Iris pigment epithelial cell (primary cell): ENCODE data around the gene TERT.
"Not testable (repeated sequence)": the region's sequence is repeated elsewhere in the genome, so short reads cannot be mapped to it uniquely, and the experiment has no call there.

Source experiments
- DNase-seq: peaks from one replicate; pipeline ENCODE4 v3.0.0-alpha.2; 2011; ENCODE audit warnings: low read depth

Gene TERT

DNA sequence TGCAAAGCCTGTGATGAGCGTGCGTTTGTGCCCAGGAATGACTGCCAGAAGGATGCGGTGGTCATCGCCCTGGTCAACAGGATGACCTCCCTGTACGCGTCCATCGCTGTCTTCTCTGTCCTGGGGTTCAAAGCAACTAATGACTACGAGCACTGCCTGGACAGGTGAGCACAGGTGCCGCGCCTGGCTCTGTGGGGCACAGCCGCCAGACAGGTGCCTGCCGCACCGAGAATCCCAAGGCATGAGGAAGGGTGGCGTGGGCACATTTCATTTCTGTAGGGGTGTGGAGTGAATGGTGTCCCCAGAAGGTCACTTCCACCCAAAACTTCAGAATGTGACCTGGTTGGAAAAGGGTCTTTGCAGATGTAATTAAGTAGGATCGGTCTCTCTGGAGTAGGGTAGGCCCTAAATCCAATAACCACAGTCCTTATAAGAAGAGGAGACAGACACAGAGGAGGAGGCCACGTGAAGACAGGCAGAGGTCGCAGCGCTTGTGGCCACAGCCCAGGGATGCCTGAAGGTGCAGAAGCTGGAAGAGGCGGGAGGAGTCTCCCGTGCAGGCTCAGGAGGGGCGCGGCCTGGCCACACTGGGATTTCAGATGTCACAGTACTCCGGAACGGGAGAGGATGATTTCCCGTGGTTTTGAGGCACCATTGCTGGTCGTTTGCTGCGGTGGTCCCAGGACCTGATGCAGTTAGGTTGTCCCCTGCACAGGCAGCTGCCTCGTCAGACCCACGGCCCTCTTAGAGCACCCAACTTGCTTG, 54.2 kb downstream of the TERT start:
- DNase-seq = no peak

DNA sequence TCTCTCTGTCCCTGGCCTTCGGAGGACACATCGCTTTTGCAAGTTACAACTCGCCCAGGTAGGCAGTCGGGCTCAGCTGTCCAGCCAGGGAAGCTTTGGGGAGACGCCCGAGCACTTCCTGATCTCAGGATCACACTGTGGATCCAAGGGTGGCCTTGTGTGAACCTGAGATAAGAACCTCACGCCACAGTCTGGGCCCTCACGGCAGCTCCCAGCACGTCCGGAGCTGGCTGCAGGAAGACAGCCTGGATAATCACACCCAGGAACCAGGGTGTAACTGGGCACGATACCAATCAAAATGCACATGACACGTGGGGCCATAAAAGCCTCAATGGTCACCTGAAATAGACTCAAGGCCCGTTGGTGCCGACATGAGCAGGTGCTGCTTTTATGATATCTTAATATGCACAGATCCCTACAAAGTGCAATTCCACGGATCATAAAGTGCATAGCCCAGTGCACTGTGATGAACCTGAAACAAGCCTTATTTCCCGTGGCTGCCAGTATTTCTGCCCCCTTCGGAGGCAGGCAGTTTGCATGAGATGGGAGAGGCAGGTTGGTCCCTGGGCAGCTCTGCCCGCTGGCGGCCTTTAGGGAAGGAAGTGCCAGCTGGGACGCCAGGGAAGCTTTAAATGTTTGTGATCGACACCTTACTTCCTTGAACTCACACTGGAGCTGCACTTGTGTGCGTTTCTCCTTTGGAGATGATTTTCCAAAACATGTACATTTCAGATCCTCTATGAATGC, 55.2 kb downstream of the TERT start:
- no peak for DNase-seq

DNA sequence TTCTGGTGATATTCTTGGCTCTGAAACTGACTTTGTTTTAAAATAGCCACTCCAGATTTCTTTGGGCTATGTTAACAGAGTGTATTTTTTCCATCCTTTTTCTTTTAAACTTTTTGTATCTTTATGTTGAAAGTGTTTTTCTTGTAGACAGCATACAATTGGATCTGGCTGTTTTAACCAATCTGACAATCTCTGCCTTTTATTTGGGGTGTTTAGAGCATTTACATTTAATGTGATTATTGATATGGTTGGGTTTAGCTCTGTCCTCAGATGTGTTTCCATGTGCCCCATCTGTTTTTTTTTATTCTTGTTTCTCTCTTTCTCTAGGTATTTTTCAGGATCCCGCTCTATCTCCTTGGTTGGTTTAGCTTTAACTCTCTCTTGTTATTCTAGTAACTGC, 59.0 kb downstream of the TERT start:
- DNase-seq = no peak

DNA sequence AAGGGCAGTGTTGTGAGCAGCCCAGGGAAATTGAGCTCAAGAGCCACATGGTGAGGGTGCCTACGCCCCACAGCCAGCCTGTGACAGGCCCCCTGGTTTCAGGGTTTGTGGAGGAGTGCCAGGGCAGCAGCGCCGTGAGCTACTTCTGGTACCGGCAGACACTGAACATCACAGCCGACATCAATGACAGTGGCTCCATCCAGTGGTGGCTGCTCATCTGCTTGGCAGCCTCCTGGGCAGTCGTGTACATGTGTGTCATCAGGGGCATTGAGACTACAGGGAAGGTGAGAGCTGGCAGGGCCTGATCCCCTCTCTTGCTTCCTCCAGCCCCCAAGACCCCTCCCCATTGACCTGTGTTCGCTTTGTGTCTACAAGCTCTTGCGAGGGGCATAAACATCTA, 59.5 kb downstream of the TERT start:
- DNase-seq = no peak

DNA sequence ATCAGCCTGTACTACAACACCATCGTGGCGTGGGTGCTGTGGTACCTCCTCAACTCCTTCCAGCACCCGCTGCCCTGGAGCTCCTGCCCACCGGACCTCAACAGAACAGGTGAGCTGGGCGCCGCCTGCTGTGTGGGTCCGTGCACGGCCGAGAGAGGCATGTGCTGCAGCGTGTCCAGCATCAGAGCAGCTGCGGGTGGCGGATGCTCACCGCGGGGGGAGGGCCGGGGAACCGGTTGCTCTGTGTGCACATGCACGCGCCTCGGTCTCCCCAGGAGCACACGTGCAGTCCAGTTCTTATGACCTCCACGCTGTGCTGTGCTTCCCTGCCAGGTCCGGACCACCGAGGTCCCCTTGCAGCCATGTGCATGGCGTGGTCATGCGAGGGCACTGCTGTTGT, 62.1 kb downstream of the TERT start:
- DNase-seq = no peak

DNA sequence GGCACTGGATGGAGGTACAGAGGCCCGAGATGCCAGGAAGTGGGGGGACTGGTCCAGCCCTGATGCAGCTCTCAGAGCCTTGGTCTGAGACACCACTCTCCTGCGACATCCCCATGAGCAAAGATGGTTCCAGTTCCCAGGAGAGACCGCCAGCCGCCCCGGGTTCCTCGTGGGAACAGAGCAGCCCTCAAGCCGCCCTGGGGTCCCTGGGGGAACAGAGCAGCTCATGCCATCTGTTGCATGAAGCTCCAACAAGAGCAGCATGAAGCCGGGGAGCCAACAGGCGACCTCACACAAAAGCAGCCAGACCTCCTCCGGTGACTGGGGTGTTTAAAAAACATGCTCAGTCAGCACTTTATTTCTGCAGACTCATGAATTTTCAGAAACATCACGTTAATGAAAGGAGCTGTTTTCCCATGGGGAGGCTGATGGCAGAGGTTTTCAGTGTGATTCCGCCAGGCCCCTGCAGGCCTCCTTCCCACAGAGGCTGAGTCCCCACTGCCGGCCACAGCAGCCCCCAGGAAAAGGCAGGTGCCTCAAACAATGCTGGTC, 63.4 kb downstream of the TERT start:
- no peak for DNase-seq

DNA sequence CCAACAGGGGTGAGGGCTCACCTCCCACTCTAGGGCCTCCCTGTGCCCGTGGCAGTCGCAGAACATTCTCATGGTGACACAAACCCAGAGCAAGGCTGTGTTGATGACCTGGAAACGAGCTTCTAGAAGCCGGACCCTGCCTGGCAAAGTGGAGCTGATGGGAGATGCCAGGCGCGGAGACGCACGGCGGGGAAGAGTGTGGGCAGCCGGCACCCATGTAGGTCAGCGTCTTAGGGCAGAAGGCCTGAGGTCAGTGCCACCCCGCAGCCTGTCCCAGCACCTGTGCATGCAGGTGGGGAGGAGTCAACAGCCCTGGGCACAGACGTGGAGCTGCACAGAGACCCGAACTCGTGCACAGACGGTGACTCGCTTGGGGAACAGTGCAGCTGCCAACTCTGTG, 64.3 kb downstream of the TERT start:
- DNase-seq = no peak

DNA sequence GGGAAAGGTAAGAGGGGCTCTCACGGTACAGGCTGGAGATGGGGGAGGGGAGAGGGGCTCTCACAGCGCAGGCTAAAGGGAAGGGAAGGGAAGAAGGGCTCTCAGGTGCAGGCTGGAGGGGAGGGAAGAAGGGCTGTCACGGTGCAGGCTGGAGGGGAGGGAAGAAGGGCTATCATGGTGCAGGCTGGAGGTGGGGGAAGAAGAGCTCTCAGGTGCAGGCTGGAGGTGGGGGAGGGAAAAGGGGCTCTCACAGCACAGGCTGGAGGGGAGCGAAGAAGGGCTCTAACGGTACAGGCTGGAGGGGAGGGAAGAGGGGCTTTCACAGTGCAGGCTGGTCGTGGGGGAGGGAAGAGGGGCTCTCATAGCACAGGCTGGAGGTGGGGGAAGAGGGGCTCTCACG, 65.0 kb downstream of the TERT start:
- no peak for DNase-seq

DNA sequence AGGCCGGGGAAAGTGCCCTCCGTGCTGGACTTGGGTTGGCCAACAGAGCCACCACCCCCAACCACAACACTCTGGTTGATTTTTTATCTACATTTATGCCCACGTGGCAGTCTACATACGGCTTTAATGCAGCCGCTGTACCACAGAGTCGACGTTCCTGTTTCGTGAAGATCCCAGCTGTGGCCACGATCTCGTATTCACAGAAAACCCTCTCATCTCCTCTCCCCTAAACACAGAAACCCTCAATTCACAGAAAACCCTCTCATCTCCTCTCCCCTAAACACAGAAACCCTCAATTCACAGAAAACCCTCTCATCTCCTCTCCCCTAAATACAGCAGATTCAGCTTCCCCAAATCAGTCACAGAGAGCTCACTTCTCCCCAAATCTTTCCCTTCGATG, 65.8 kb downstream of the TERT start:
- DNase-seq = not testable (repeated sequence)

DNA sequence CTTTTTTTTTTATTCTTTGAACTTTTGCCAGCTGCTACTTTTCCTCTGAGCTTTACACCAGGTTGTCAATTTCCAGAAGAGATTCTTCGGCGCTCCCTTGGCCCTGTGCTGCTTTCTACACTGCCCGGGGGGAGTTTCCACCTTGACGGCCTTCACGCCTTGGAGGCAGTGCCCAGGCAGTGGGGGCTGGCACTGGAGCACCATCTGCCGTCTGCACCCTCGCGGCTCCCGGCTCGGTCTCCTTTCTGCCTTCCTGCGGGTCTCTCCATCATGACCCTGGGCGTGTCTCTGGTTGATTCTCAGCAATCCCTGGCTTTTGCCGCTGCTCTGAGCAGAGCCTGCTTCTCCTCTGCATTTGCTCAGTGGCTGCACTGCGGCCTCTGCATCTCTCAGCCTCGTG, 66.7 kb downstream of the TERT start:
- DNase-seq = no peak

DNA sequence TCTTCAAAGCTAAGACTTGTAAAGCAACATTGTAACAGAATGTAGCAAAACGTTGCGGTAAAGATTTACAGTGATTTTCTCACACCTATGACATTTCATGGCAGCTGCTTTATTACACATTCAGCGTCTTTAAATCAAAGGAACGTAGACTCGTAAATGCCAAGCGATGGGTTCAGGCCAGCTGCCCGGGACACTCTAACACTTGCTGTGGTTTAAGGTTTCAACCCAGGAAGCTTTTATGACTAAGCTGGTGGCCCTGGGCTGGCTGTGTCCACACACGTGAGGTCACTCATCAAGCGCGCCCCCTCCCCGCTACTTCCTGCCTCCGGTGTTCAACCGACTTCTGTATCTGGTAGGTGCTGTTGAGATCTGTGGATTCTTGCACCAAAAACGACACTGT, 67.2 kb downstream of the TERT start:
- DNase-seq = no peak

DNA sequence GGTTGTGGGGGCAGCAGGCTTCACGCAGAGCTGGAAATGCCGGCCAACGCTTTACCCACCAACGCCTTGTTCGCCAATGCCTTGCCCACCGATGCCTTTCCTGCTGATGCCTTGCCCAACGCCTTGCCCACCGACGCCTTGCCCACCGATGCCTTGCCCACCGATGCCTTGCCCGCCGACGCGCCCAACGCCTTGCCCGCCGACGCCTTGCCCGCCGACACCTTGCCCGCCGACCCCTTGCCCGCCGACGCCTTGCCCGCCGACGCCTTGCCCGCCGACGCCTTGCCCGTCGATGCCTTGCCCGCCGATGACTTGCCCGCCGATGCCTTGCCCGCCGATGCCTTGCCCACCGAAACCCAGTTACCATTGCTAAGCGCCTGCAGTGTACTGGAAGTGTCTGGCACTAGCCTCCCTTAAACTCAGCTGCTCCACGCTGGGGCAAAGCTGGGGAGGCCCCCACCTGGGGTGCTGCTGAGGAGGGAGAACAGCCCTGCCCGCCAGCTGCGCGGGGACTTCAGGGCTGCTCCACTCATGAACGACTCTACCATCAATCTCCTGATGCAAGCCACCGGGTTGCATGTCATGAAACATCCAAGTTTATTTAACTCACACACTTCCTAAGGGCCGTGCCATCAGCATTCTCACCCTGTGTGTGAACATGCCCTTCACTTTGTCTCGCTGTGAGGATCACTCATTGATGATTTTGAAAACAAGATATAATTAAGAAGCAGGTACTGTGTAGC, 67.9 kb downstream of the TERT start:
- DNase-seq = no peak

DNA sequence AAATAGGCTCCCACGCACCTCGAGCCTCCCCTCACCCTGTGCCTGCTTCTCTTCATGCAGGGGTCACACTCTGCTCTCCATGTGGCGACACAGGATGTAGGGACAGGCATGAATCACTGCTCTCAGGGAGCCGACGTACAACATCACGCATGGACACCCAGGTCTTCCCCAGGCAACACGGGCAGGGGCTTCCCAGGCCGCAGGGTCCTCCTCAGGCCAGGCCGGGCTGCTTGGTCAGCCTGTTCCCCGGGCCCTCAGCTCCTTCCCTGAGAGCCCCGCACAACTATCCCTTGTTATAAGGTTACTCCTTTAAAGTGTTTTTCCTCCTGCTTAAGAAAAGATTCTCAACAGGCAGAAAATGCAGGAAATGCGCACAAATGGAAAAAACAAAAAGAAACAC, 68.6 kb downstream of the TERT start:
- no peak for DNase-seq

DNA sequence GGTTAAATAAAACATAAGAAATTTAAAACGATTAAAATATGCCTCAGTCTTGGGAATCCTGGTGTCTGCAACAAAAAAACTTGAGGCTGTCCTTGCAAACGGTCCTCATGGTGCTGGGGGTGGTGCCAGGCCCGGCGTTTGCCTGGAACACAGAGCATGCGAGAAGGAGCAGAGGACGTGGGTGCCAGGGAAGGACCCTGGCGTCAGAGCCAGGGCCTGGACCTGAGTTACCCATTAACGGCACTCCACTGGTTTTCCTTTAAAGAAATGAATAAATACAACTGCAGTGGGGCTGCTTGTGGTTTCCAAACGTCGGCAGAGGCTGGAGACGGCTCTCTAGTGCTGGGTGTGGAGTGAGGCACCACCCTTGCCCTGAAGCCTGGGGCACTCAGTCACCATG, 69.8 kb downstream of the TERT start, which contains the start of gene SLC6A18:
TSS of gene SLC6A18 (plus strand) at position 301 of the 400 bp plus-strand sequence. CDS start at position 398, 97 bp downstream.
- no peak for DNase-seq

DNA sequence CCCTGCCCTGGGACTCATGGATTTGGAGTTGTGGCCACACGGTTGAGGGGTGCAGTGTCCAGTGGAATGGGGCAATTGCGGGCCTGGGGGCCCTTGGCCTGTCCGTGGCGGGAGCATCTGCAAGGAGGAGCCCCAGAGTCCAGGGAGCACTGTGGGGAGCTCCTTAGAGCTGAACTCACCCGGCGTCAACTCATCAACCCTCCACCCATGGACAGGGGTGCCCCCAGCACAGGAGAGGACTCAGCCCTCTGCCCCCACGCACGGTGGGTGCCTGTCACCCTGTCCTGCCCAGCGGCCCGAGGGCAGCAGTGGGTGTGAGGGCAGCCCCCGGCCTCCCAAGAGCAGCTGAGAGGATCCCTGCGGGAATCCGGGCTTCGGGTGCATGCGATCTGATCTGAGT, 70.2 kb downstream of the TERT start:
- no peak for DNase-seq

DNA sequence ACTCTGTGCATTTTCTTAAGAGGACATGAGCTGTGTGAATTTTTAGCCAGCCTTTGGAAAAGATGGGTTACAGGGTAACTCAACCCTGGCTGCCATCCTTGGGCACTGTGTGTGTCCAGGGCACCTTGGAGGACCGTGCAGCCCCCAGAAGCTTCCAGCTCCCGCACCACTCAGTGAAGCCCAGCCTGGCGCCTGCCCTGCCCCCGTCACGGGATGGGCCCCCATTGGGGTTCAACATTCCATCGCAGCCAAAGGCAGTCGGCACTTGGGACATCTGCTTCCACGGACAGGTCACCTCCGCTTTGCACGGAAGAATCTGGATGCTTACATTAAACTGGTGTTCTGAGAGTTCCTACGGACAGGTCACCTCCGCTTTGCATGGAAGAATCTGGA, 71.6 kb downstream of the TERT start:
- no peak for DNase-seq

DNA sequence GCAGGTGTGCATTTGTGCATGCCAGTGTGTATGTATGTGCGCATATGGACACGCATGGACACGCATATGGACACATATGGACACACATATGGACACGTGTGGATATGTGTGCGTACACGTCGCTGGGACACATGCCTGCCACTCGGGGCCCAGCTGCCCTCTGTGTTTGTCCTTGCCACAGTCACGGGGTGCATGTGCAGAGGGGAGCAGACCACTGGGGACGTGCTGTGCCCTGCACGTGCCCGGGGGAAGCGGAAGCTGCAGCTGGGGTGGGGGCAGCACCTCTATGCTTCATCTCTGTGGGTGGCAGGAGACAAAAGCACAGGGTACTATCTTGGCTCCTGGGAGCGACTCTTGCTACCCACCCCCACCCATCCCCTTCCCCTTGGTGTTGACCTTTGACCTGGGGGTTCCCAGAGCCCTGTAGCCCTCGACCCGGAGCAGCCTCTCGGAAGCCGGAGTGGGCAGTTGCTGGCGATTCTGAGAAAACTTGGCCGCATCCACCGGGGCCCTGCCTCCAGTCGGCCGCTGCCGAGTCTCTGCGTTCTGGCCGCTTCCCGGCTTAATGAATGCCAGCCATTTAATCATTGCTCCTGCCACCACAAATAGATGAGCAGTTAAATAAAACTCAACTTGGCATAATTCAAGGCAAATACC, 72.1 kb downstream of the TERT start:
- no peak for DNase-seq

DNA sequence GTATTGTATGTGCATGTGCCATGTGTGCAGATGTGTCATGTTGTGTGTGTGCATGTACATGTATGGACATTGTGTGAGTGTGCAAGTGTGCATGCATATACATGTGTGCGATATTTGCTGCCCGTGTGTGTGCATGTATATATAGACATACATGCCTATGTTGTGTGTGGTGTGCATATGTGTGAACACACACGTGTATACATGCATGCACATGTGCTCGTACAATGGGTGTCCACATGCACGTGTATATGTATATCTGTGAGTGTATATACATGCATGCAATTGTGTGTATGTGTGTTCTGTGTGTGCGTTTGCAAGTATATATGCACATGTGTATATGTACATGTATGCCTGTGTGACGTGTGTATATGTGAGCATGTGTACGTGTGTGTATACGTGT, 72.7 kb downstream of the TERT start:
- no peak for DNase-seq

DNA sequence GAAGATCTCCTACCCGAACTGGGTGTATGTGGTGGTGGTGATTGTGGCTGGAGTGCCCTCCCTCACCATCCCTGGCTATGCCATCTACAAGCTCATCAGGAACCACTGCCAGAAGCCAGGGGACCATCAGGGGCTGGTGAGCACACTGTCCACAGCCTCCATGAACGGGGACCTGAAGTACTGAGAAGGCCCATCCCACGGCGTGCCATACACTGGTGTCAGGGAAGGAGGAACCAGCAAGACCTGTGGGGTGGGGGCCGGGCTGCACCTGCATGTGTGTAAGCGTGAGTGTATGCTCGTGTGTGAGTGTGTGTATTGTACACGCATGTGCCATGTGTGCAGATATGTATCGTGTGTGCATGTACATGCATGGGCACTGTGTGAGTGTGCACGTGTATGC, 73.1 kb downstream of the TERT start:
- no peak for DNase-seq

DNA sequence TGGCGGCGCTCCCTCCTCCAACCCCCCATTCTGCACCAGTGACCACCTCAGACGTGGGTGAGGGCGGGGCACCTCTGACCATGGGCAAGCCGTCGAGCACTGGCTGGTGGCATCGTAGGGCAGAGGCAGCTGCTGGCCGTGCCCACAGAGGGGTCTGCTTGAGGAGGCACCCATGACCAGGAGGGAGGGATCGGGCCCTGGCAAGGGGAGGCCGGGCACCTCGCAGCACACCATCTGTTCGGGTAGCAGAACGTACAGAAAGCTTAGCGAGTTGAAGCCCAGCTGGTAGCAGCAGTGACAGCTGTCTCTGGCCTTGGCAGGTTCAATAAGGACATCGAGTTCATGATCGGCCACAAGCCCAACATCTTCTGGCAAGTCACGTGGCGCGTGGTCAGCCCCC, 74.0 kb downstream of the TERT start:
- no peak for DNase-seq

DNA sequence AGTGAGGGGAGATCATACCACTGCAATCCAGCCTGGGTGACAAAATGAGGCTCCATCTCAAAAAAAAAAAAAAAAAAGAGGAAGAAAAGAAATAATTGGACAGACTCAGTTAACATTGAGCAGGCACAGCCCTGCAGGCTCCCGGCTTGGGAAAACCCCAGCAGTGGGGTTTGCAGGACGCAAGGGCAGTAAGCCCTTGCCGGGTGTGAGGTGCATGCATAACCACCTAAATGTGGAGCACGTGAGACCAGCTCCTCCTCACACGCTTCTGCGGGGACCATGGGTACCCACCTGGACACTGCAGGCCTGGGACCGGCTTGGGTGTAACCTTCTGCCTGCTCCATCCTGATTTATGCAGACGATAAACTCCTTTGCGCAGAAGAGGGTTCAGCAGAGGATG, 74.5 kb downstream of the TERT start:
- no peak for DNase-seq

DNA sequence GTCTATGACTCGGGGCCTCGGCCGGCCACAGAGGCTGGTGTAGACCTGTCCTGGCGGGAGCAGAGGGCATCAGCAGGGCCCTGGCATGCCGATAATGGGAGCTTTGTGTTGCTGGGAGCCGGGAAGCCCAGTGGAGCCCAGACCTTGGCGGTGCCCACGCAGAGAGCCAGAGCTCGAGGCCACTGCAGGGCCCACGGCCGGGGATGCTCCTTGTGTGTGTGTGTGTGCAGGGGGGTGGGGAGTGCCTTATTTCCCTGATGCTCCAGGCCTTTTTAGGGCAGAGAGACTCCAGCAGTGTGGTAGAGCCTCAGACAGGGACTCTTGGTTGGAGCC, 75.1 kb downstream of the TERT start:
- no peak for DNase-seq
